ENCODE results near the gene DIP2A.
"Not testable (repeated sequence)": the region's sequence is repeated elsewhere in the genome, so short reads cannot be mapped to it uniquely, and the experiment has no call there.

DIP2A gene

DNA sequence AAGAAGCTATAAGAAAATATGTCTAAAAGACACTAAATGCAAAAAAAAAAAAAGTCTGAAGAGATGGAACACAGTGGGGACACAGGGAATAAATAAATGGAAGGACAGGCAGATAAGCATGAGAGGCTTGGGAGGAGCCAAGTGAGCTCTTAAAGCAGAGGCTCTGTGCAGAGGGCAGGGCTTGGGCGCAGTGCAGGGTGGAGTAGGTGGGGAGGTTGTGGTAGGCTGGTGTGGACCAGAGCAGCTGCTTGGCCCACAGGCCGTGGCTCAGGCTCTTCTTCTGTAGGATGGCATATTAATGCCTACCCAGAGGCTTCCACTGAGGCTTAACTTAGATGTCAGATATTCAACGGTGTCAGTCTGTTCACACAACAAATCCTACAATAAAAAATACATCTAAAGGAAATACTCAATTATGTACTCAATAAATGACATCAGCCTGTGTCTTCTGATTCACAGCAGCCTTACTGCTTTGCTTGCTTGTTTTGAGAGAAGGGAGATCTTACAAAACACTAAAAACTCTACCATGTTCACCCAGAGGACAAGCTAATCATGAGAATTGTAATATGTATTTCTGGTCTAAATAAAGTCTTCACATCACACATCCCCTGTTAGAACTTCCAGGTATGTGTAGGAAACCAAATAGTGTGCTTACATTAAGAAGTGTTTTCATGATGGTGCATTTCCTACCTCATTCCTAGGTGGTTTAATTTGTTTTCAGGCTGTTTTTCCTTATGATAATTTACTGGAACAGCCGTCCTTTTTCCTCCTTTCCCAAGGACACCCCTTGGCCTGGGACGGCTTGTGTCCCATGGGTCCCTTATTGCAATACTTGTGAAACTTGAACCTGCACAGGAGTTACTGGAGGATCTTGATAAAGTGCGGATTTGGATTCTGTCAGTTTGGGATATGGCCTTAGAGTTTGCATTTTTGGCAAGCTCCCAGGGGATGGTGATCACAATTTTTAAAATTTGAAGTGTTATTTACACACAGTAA is 24.9 kb downstream of the DIP2A start:
- DNase-seq = no peak

GRCh38 chr21:46486481-46487126 is 27.9 kb downstream of the DIP2A start:
- no peak for DNase-seq

DNA sequence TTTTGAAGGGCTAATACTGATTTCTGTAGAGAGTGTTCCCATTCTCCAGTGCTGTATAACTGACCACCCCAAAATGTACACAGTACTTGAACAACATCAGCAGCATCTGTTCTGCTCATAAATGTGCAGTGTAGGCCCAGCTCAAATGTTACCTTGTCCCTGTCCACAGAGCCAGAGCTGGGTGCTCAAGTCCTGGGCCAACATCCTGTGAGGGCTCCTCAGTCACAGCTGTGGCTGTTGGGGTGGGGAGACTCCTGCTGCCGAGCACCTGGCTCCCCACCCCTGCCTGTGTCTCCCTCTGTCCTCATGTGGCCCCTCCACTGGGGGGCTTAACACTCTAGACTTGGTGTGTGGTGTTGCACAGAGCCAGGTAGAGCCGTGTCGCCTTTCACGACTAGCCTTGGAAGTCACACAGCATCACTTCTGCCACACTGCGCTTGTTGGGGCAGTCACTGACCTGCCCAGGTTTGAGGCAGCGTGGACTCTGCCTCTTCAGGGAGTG is 30.5 kb downstream of the DIP2A start:
- no peak for DNase-seq

GRCh38 chr21:46489800-46490199 is 31.1 kb downstream of the DIP2A start:
- DNase-seq = no peak

DNA sequence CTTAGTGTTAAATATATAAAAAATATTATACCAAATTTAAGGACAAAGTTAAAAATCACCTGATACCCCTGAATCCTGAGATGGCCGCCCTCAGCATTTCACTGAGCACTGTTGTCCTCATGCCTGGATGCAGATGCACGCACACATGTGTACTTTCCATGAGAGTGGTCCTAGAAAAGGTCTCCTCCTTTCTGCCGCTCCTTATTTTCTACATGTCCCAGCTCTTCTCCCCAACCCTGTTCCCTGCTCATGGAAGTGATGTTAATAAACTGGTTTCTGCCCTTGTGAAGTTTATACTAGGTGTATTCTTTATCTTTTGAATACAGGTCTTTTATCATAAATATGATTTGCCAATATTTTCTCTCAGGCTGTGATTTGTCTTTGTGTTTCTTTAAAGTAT is 32.9 kb downstream of the DIP2A start:
- no peak for DNase-seq

- no peak for DNase-seq
Measured at GRCh38 chr21:46492851-46493250, 34.2 kb downstream of the DIP2A start.

DNA sequence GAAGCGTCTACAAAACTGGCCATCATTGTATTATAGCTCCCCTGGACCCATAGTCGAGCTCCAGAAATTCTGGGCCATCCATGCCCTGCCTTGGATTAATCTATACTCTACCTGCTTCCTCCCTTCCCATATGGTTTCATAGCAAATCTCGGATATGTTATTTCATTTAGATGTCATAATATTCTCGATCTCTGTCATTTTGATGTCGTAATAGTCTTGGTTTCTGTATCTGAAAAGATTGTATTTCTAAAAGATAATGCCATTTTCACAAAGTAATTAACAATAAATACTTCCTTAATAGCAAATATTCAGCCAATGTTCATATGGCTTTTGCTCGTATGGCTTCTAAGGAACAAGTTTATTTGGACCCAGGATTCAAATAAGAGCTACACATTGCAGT is 35.1 kb downstream of the DIP2A start:
- DNase-seq = no peak

DNA sequence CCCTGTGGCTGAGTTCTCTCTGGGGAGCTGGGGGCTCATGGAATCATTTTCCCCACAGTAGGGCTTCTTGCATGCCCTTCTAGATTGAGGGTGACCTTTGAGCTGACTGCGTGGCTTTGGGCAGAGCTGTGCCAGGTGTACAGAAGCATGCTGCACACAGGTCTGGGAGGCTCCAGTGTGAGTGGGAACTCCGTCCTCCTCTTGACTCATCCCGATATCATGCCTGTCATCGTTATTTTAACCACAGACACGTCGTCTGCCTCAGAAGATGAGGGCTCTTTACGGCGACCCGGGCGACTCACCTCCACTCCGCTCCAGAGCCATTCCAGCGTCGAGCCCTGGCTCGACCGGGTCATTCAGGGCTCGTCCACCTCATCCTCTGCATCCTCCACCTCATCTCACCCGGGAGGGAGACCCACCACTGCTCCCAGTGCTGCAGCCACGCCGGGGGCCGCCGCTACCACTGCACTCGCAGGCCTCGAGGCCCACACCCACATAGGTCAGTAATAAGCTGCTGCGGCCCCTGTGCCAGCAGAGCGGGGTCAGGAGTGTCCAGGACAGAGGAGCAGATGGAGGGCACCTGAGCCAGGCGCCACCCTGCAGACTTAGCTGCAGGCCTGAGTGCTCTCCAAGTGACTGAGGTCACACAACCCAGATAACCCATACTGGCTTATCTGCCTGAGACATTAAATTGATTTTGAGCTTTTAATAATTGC is 39.8 kb downstream of the DIP2A start:
- no peak for DNase-seq

- DNase-seq = no peak
Measured at GRCh38 chr21:46500224-46500861, 41.7 kb downstream of the DIP2A start.

- no peak for DNase-seq
Measured at GRCh38 chr21:46503922-46504550, 45.3 kb downstream of the DIP2A start.

GRCh38 chr21:46504666-46505065 is 46.0 kb downstream of the DIP2A start:
- no peak for DNase-seq

DNA sequence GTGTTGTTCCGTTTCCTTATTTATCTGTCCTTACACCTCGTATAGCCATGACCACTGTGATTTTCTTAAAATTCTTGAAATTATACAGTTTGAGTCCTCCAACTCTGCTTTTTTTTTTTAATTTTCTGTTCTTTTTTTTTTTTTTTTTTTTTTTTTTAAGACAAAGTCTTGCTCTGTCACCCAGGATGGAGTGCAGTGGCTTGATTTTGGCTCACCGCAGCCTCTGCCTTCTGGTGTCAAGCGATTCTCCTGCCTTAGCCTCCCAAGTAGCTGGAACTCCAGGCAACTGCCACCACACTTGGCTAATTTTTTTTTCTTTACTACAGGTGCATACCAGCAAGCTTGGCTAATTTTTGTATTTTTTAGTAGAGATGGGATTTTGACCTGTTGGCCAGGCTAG is 48.9 kb downstream of the DIP2A start:
- DNase-seq = no peak

- no peak for DNase-seq
Measured at GRCh38 chr21:46509741-46510502, 51.2 kb downstream of the DIP2A start.

DNA sequence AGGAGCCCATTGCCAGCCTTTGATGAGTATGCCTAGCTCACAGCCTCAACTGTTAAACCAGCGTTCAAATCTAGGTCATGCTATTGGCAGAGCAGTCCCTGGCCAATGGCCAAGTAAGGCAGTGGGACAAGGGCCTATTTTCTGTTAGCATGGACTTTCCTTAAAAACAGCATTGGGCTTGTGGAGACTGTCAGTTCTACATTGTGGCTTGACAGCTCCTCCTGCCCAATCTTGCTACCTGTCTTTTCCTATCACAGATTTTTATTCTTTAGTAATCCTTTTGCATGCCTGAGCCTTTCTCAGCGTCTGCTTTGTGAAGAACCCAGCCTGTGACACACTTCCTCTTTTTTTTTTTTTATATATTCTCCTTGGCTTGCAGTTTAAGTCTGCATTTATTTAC is 56.4 kb downstream of the DIP2A start:
- no peak for DNase-seq

DNA sequence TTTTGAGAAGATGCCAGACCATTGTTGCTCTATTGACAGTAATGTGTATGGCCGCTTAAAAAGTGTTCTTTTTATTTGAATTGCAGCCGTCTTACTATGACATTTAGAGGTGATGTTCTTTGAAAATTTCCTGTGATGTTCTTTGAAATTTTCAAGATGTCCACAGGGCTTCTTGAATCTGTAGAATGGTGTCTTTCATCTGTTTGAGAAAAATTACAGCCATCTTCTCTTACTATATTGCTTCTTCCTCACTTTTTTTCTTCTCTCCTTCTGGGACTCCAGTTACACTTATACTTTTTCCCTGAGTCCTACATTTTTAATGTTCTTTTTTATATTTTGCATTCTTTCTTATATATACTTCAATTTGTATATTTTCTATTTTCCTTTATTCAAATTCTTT is 57.4 kb downstream of the DIP2A start:
- no peak for DNase-seq

DNA sequence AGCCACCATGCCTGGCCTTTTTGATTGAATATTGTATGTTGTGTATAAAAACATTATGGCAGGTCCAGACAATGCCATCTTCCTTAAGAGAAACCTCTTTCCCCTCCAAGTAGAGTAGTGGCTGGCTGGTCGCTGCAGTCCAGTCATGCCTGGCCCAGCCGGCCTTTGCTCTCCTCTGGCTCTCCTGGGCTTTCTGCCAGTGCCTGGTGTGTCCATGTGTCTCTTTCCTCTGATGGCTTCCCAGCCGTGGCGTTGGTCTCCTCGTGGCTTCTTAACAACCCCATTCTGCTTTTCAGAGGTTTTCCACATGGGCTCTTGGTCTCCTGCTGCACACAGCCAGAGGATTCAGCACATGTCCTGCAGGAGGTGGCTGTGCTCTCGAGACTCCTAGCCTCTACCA is 58.7 kb downstream of the DIP2A start:
- DNase-seq = no peak

- no peak for DNase-seq
Measured at GRCh38 chr21:46518983-46519583, 60.4 kb downstream of the DIP2A start.

DNA sequence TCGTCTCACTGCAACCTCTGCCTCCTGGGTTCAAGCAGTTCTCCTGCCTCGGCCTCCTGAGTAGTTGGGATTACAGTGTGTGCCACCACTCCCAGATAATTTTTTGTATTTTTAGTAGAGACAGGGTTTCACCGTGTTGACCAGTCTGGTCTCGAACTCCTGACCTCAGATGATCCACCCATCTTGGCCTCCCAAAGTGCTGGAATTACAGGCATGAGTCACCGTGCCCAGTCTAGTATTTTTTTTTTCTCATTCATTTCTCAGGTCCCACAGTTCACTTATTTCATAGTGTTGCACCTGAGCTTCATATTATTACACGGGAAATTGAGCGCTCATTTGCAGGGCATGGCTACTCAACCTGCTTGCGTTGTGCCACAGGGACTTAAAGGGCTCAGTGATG is 68.7 kb downstream of the DIP2A start:
- not testable (repeated sequence) for DNase-seq

GRCh38 chr21:46527801-46528200 is 69.1 kb downstream of the DIP2A start:
- DNase-seq = no peak

GRCh38 chr21:46532080-46532479 is 73.4 kb downstream of the DIP2A start:
- DNase-seq = no peak

- no peak for DNase-seq
Measured at GRCh38 chr21:46537026-46537425, 78.3 kb downstream of the DIP2A start.
